Measurements from ENCODE around the gene OR52A1. TPM values are rescaled to one million over a fixed set of nuclear protein-coding genes. Genes with fewer than 3 reads are reported as not detected.

OR52A1 gene
- total RNA-seq, 1 donor from 2014 or later, result not detected

DNA sequence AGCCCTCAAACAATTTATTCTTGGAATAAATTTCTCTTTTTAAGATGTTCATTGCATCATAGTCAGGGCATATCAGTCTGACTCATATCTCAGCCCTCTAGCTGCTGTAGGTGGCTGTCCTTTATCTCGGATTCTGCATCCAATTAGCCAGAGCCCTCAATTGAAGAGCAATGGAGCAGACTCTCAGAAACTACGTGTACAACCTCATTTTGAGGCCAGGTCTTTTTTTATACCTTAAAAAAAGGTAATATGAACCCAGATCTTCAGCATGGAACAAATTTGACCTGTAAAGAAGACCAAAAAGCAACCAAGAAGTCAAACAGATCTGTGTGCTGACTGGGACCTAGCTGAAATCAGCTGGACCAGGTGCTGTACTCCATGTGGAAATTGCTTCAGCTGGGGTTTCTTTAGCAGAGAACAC is 25.1 kb downstream of the OR52A1 start:
- H3K4me1 Mint-ChIP-seq (ENCODE audit: unreplicated experiment), result no peaks in the 10 kb centered on the region
- H3K4me3 Mint-ChIP-seq, result no peak overlapping the region
- no peak overlapping the region for H3K27ac Mint-ChIP-seq
- no peaks in the 10 kb centered on the region for H3K9me3 Mint-ChIP-seq
- no peaks in the 10 kb centered on the region for H3K36me3 Mint-ChIP-seq
- DNase-seq (ENCODE audit: extremely low spot score, unreplicated experiment), result no peak
- TF ChIP-seq, protein P1, sequence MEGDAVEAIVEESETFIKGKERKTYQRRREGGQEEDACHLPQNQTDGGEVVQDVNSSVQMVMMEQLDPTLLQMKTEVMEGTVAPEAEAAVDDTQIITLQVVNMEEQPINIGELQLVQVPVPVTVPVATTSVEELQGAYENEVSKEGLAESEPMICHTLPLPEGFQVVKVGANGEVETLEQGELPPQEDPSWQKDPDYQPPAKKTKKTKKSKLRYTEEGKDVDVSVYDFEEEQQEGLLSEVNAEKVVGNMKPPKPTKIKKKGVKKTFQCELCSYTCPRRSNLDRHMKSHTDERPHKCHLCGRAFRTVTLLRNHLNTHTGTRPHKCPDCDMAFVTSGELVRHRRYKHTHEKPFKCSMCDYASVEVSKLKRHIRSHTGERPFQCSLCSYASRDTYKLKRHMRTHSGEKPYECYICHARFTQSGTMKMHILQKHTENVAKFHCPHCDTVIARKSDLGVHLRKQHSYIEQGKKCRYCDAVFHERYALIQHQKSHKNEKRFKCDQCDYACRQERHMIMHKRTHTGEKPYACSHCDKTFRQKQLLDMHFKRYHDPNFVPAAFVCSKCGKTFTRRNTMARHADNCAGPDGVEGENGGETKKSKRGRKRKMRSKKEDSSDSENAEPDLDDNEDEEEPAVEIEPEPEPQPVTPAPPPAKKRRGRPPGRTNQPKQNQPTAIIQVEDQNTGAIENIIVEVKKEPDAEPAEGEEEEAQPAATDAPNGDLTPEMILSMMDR (conservative IDR thresholded peaks at IDR 0.05), result no peak
- peaks cover 4% of the 10 kb centered on the region for H3K27me3 Mint-ChIP-seq

DNA sequence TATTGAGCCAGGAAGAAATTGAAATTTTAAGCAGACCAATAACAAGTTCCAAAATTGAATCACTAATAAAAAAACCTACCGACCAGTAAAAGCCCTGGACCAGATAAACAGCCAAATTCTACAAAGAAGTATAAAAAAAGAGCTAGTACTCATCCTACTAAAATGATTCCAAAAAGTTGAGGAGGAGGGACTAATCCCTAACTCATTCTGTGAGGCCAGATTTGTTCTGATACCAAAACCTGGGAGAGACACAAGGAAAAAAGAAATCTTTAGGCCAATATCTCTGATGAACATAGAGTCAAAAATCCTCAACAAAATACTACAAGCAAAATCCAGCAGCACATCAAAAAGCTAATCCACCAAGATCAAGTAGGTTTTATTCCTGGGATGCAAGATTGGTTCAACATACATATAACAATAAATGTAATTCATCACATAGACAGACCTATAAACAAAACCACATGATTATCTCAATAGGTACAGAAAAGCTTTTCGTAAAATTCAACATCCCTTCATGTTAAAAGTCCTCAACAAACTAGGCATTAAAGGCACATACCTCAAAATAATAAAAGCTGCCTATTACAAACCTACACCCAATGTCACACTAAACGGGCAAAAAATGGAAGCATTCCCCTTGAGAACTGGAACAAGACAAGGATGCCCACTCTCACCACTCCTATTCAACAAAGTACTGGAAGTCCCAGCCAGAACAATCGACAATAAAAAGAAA is 29.5 kb downstream of the OR52A1 start:
- H3K36me3 Mint-ChIP-seq, result no peaks in the 10 kb centered on the region
- no peaks in the 10 kb centered on the region for H3K9me3 Mint-ChIP-seq
- no peaks in the 10 kb centered on the region for H3K4me1 Mint-ChIP-seq (ENCODE audit: unreplicated experiment)
- H3K4me3 Mint-ChIP-seq, result no peak overlapping the region
- TF ChIP-seq, protein P1 (conservative IDR thresholded peaks at IDR 0.05), result no peak
- no peak overlapping the region for H3K27ac Mint-ChIP-seq
- H3K27me3 Mint-ChIP-seq, result peaks cover 18% of the 10 kb centered on the region
- DNase-seq (ENCODE audit: extremely low spot score, unreplicated experiment), result no peak

DNA sequence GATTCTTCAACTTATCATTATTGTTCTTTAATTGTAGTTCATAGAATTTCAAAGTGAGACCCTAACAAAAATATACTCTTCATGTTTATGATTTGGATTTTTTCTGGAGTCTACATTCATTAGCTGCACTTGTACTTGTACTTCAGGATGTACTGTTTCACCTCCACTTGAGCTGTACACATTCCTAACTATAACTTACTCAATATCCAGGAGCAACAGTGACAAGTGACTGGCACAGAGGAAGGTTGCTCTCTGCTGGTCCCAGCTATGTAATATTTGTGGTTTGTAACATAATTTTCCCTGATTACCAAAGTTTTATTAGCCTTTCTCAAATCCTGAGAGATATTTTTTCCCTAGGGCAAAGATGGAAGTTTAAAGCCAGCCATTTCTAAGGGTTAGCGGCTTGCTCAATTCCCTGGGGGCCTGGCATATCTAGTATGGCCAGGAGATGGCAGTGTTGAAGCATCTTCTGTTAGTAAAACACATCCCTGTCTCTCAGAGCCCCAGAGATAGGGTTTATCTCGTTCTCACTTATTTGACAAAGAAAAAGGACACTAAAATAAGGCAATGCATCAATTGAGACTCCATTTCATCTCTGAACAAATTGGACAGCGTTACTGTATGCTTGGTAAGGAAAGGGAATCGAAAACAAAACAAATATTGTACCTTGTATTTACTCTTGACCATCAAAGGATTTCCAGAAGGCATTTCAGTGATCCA is 30.6 kb downstream of the OR52A1 start:
- Mint-ChIP-seq H3K9me3 (no peaks in the 10 kb centered on the region), H3K36me3 (no peaks in the 10 kb centered on the region), H3K4me1 (ENCODE audit: unreplicated experiment) (no peaks in the 10 kb centered on the region), H3K27ac (no peak overlapping the region), H3K27me3 (peaks cover 18% of the 10 kb centered on the region), H3K4me3 (no peak overlapping the region)
- TF ChIP-seq, protein P1 (conservative IDR thresholded peaks at IDR 0.05), result peak; percentile 95
- peak; percentile 69 for DNase-seq (ENCODE audit: extremely low spot score, unreplicated experiment)

DNA sequence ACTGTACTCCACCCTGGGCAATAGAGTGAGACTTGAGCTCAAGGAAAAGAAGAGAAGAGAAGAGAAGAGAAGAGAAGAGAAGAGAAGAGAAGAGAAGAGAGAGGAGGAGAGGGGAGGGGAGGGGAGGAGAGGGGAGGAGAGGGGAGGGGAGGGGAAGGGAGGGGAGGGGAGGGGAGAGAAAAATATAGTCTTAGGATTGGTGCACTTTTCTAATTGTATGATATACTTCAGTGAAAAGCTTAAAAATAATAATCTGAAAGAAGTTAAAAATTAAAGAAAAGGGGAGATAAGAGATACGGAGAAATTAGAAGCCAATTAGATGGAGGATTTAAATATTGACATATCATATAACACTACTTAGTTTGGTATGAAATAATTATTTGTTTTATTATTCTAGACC is 35.7 kb downstream of the OR52A1 start:
- H3K27me3 Mint-ChIP-seq, result peaks cover 20% of the 10 kb centered on the region
- H3K9me3 Mint-ChIP-seq, result peaks cover 6% of the 10 kb centered on the region
- no peak overlapping the region for H3K27ac Mint-ChIP-seq
- TF ChIP-seq, protein P1 (conservative IDR thresholded peaks at IDR 0.05), result no peak
- no peaks in the 10 kb centered on the region for H3K36me3 Mint-ChIP-seq
- no peak overlapping the region for H3K4me3 Mint-ChIP-seq
- H3K4me1 Mint-ChIP-seq (ENCODE audit: unreplicated experiment), result no peaks in the 10 kb centered on the region
- no peak for DNase-seq (ENCODE audit: extremely low spot score, unreplicated experiment)

DNA sequence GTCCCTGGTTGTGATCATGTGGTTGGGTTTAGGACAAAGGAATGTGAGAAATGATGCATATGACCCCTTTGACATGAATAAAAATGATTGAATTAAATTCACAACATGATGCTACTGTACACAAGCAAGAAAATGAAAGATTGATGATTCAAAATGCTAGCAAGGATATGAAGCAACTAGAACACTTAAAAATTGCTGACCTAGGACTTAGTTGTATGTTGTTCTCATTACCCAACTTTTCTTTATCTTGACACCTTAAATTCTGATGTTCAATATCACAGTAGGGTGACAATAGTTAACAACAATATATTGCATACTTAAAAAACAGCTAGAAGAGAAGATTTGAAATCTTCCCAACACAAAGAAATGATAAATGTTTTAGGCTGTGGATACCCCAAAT is 37.0 kb downstream of the OR52A1 start:
- no peaks in the 10 kb centered on the region for H3K4me1 Mint-ChIP-seq (ENCODE audit: unreplicated experiment)
- no peak overlapping the region for H3K27ac Mint-ChIP-seq
- TF ChIP-seq, protein P1 (conservative IDR thresholded peaks at IDR 0.05), result no peak
- no peak for DNase-seq (ENCODE audit: extremely low spot score, unreplicated experiment)
- no peak overlapping the region for H3K4me3 Mint-ChIP-seq
- H3K9me3 Mint-ChIP-seq, result peaks cover 6% of the 10 kb centered on the region
- no peaks in the 10 kb centered on the region for H3K36me3 Mint-ChIP-seq
- H3K27me3 Mint-ChIP-seq, result peaks cover 7% of the 10 kb centered on the region
